ENCODE results near the gene ERFE. TPM values are rescaled to one million over a fixed set of nuclear protein-coding genes. Genes with fewer than 3 reads are reported as not detected.
"Not testable (repeated sequence)": the region's sequence is repeated elsewhere in the genome, so short reads cannot be mapped to it uniquely, and the experiment has no call there.

Gene ERFE
- total RNA-seq, 1 experiment from 2014 or later: 10.3 TPM

- TF ChIP-seq POLR2AphosphoS5 (IDR thresholded peaks at IDR 0.05; ENCODE audit: low read depth, low read length) (no peak), REST (IDR thresholded peaks at IDR 0.05; ENCODE audit: insufficient read depth in 1 of 2, low read depth in 2 of 2, low read length in 1 of 2) (no peak), CTCF (IDR thresholded peaks at IDR 0.05) (no peak), TCF7L2 (IDR thresholded peaks at IDR 0.05; ENCODE audit: low read depth, low read length) (no peak), SIN3A (IDR thresholded peaks at IDR 0.05; ENCODE audit: borderline replicate concordance, insufficient read depth, low read depth, low read length) (no peak)
- DNase-seq (ENCODE audit: low read depth, low spot score): no peak
- Histone ChIP-seq H3K27ac (ENCODE audit: low read length) (no peak overlapping the region), H3K4me1 (ENCODE audit: control insufficient read depth, insufficient read depth, low read length) (no peaks in the 10 kb centered on the region), H3K36me3 (ENCODE audit: control insufficient read depth, insufficient read depth, low read length) (no peaks in the 10 kb centered on the region), H3K27me3 (ENCODE audit: control insufficient read depth, insufficient read depth, low read length) (no peaks in the 10 kb centered on the region), H3K4me3 (ENCODE audit: low read depth in 2 of 2, low read length in 2 of 2) (no peak overlapping the region), H3K9me3 (ENCODE audit: control insufficient read depth, insufficient read depth, low read depth, low read length) (peaks cover 12% of the 10 kb centered on the region; the same call in 1 of the 2 replicates)
- BruUV-seq (replicated peaks): no TSS peak
- ChIA-PET CTCF (interaction anchor here (0.8 kb wide), 1 partner anchor 144 kb away, joined by 4 read pairs; no protein-coding TSS in a partner anchor), POLR2A (interaction anchor here (0.6 kb wide), 1 partner anchor 241 kb away, joined by 3 read pairs; no protein-coding TSS in a partner anchor)
- intact Hi-C loops (cut with micrococcal nuclease; ENCODE audit: unreplicated experiment): no loop called here
- in situ Hi-C loops (cut with HindIII; ENCODE audit: low pct_unique_long_range_greater_than_20kb, low sequenced_read_pairs): no loop called here
- no peak; the same call in 1 of the 2 replicates for ATAC-seq
Observed at GRCh38 chr2:238114331-238114841, 44.4 kb upstream of the ERFE start.

GRCh38 chr2:238114851-238115660 is 43.7 kb upstream of the ERFE start:
- H3K36me3 ChIP-seq (ENCODE audit: control insufficient read depth, insufficient read depth, low read length): no peaks in the 10 kb centered on the region
- ATAC-seq: no peak; the same call in 1 of the 2 replicates
- in situ Hi-C loops (cut with HindIII; ENCODE audit: low pct_unique_long_range_greater_than_20kb, low sequenced_read_pairs) (no loop called here), intact Hi-C loops (cut with micrococcal nuclease; ENCODE audit: unreplicated experiment) (no loop called here)
- POLR2A ChIA-PET: no interaction called here
- CTCF ChIA-PET: interaction anchor here (0.8 kb wide), 1 partner anchor 145 kb away, joined by 4 read pairs; no protein-coding TSS in a partner anchor
- no peaks in the 10 kb centered on the region for H3K27me3 ChIP-seq (ENCODE audit: control insufficient read depth, insufficient read depth, low read length)
- H3K27ac ChIP-seq (ENCODE audit: low read length): no peak overlapping the region
- H3K4me1 ChIP-seq (ENCODE audit: control insufficient read depth, insufficient read depth, low read length): no peaks in the 10 kb centered on the region
- BruUV-seq (replicated peaks): no TSS peak
- TF ChIP-seq CTCF (IDR thresholded peaks at IDR 0.05): no peak
- no peak for TF ChIP-seq SIN3A (IDR thresholded peaks at IDR 0.05; ENCODE audit: borderline replicate concordance, insufficient read depth, low read depth, low read length)
- TF ChIP-seq REST (IDR thresholded peaks at IDR 0.05; ENCODE audit: insufficient read depth in 1 of 2, low read depth in 2 of 2, low read length in 1 of 2): no peak
- no peak for DNase-seq (ENCODE audit: low read depth, low spot score)
- peaks cover 12% of the 10 kb centered on the region; the same call in 1 of the 2 replicates for H3K9me3 ChIP-seq (ENCODE audit: control insufficient read depth, insufficient read depth, low read depth, low read length)
- H3K4me3 ChIP-seq (ENCODE audit: low read depth in 2 of 2, low read length in 2 of 2): no peak overlapping the region

- H3K27ac ChIP-seq (ENCODE audit: low read length); H3K4me1 ChIP-seq (ENCODE audit: control insufficient read depth, insufficient read depth, low read length); ATAC-seq; H3K4me3 ChIP-seq (ENCODE audit: low read depth in 2 of 2, low read length in 2 of 2); intact Hi-C loops (cut with micrococcal nuclease; ENCODE audit: unreplicated experiment); in situ Hi-C loops (cut with HindIII; ENCODE audit: low pct_unique_long_range_greater_than_20kb, low sequenced_read_pairs); POLR2A ChIA-PET; BruUV-seq (replicated peaks); H3K36me3 ChIP-seq (ENCODE audit: control insufficient read depth, insufficient read depth, low read length); DNase-seq (ENCODE audit: low read depth, low spot score); CTCF ChIA-PET; H3K27me3 ChIP-seq (ENCODE audit: control insufficient read depth, insufficient read depth, low read length): not testable (repeated sequence)
- peaks cover 12% of the 10 kb centered on the region; the same call in 1 of the 2 replicates for H3K9me3 ChIP-seq (ENCODE audit: control insufficient read depth, insufficient read depth, low read depth, low read length)
Observed at GRCh38 chr2:238115709-238116108, 43.1 kb upstream of the ERFE start.
